ENCODE results near the gene C2.

Gene C2

DNA sequence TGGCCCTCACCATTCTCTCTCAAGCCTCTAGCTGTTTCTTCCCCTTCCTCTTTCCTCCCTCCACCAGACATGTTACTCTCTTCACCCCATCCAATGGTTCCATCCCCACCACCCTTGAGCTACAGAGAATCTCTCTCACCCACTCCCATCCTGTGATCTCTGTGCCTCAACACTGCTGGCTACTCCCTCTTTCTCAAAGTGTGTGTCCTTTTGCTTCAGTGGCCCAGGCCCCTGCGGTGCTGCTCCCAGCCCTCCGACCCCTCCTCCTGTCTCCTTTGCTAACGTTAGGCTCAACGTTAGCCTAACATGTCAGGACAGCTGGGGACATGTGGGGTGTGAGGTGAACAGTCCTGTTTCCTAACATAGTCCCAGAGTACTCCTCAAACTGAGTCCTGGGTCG lies 25.4 kb downstream of the C2 start:
- no peak for DNase-seq (ENCODE audit: low read depth in 2 of 3, low spot score in 2 of 3)

DNA sequence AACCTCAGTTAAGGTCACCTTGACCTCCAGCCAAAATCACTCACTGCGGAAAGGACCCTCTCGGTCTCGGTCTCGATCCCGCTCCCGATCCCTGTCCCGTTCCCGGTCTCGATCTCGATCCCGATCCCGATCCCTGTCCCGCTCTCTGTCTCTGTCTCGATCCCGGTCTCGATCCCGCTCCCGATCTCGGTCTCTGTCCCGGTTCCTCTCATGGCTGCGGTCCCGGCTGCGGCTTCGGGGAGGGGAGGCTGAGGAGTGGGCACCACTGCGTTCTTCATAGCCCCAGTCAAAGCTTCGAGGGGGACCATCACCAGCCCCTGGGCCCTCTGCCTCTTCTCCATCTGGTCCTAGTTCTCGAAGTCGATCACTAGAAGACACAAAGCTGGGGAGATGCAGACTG lies 27.0 kb downstream of the C2 start:
- no peak for DNase-seq (ENCODE audit: low read depth in 2 of 3, low spot score in 2 of 3)

DNA sequence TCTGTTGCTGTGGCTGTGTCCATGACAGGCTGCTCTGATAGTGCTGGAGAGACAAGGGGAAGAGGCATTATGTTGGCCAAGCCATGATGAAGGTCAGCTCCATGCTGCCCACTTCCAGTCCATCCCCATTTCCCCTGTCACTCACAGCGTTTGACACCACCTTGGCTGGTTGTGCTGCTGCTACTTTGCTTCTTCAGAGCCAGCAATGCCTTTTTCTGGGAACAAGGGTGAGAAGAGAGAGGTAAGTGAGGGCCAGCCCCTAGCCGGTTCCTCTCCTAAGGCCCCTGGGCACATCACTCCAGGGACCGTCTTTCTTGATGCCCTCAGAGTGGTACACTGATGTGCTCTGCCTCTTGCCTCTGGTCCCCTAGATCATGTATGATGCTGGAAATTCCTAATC lies 29.3 kb downstream of the C2 start:
- DNase-seq (ENCODE audit: low read depth in 2 of 3, low spot score in 2 of 3): no peak

DNA sequence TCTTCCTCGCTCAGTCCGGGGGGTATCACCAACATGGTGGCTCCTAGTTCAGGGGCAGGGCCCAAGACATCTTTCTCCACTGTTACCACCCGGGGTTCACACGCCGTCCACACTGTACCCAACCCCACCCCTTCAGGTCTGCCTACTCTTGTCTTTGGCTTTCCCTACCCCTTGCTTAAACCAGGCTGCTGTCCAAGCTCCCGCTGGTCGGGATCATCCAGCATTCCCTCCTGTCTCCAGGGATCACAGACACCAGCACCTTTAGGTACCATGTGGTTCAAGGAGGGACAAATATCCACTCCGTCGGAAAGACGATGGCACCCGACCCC lies 30.9 kb downstream of the C2 start:
- DNase-seq (ENCODE audit: low read depth in 2 of 3, low spot score in 2 of 3): no peak

DNA sequence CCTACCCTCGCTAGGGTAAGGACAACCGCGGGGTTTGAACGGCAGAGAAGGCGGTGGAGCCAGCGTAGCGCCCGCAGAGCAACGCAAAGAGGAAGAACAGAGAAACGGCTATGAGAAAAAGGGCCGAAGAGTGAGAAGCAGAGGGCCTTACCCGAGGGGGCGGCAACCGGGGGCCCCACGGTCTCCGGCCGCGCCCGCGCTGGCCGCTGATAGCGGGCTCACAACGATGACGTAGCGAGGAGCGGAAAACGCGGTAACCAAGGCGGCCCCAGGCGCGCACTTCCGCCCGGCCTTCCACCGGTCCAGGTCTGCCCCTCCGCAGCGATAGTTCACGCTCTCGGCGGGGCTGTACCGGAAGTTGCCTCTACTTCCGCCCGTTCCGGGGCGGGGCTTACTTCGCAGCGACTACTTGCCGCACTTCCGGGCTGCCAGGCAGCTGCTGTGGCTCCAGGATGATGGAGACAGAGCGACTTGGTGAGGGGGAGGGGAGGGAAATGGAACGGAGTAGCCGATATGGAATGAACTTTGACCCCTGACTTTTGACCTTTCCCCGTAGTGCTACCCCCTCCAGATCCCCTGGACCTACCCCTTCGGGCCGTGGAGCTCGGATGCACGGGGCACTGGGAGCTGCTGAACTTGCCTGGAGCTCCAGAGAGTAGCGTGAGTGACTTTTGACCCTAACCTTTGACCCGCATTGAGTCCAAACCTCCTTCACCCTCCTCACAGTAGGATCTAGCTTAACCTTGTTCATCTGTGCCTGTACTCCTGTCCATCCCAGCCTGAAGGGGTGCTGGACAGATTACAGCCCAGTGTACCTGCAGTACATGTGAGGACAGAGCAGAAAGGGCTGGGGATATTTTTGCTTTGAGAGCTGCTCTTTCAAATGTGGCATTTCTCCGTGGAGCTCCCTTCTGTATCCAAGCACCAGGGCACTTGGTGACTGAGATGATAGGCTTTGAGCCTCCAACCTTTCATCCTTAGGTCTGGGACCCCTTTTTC lies 31.5 kb downstream of the C2 start, which contains the start of the genes NELFE and SKIC2:
TSS of gene NELFE (minus strand) at position 231 of the 999 bp plus-strand sequence. CDS start 525 bp downstream, outside the sequence.
TSS of gene SKIC2 (plus strand) at position 435 of the 999 bp plus-strand sequence. CDS start at position 453, 18 bp downstream.
- DNase-seq (ENCODE audit: low read depth in 2 of 3, low spot score in 2 of 3): peak; percentile 88 to 98 (median 97)

DNA sequence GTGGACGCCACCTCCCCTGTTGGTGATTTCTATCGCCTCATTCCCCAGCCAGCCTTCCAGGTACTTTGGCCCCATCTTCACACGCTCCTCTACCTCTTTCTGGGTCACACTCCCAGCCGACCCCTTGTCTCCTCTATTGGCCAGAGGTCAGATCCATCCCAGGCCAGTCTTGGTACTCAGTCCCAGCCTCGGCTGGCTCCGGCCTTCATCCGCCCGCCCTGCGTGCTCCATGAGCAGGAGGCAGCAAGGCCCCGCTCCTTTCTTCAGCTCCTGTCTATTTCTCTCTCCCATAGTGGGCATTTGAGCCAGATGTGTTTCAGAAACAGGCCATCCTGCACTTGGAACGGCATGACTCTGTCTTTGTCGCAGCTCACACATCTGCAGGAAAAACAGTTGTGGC lies 34.1 kb downstream of the C2 start:
- DNase-seq (ENCODE audit: low read depth in 2 of 3, low spot score in 2 of 3): no peak

DNA sequence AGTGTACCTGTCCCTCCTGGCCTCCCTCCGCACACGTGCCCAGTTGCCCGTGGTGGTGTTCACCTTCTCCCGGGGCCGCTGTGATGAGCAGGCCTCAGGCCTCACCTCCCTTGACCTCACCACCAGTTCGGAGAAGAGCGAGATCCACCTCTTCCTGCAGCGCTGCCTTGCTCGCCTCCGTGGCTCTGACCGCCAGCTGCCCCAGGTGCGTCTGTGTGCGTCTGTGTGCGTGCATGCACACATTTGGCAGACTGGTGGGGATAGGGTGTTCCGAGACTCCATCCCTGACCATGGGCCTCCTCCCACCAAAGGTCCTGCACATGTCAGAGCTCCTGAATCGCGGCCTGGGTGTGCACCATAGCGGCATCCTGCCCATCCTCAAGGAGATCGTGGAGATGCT lies 36.4 kb downstream of the C2 start:
- no peak for DNase-seq (ENCODE audit: low read depth in 2 of 3, low spot score in 2 of 3)

DNA sequence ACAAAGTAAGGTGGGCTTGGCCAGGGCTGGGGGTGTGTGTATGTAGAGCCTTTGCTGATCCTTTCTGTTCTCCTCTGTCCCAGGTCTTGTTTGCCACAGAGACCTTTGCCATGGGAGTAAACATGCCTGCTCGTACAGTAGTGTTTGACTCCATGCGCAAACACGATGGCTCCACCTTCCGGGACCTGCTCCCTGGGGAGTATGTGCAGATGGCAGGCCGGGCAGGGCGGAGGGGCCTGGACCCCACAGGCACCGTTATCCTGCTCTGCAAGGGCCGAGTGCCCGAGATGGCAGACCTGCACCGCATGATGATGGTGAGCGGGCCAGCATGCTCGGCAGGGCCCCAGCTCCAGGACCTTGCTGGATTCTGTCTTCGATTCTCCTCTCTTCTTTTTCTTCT lies 38.2 kb downstream of the C2 start:
- no peak for DNase-seq (ENCODE audit: low read depth in 2 of 3, low spot score in 2 of 3)

DNA sequence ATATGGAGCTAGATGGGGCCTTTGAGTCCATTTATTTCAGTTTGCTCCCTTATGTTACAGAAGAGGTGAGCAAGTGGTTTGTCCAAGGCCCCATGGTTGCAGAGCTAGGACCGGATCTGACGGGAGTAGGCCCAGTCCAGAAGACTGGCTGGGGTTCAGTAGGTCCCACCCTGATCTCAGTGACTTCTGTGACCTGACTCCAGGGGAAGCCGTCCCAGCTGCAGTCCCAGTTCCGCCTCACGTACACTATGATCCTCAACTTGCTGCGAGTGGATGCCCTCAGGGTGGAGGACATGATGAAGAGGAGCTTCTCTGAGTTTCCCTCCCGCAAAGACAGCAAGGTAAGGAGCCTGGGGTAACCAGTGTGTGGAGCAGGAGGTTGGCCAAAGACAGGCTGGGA lies 39.0 kb downstream of the C2 start:
- no peak for DNase-seq (ENCODE audit: low read depth in 2 of 3, low spot score in 2 of 3)

DNA sequence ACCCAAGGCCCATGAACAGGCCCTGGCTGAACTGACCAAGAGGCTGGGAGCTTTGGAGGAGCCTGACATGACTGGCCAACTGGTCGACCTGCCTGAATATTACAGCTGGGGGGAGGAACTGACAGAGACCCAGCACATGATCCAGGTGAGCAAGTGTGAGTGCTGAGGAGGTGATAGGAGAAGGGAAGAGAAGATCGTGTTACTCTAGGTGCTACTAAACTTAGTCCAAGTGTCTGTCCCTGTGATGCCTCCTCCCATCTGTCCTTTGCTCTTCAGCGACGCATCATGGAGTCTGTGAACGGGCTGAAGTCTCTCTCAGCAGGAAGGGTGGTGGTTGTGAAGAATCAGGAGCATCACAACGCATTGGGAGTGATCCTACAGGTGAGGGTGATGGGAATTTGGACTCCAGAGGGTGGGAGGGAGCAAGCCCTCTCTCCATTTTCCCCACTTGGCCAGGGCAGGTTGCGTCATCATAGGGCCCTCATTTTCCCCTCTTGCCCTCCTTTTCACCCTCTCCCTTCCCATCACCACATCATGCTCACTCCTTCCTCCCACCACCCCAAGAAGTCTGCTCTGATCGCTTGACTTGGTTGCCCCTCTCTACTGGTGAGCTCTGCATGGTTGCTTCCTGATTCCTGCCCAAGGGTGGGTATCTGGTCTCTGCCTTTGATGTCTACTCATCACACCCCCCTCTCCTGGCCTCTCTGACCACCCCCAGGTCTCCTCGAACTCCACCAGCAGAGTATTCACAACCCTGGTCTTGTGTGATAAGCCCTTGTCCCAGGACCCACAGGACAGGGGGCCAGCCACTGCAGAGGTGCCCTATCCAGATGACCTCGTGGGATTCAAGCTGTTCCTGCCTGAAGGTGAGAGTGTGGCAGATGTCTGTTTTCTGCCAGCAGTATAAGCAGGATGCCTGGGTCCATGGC lies 39.7 kb downstream of the C2 start:
- DNase-seq (ENCODE audit: low read depth in 2 of 3, low spot score in 2 of 3): no peak

DNA sequence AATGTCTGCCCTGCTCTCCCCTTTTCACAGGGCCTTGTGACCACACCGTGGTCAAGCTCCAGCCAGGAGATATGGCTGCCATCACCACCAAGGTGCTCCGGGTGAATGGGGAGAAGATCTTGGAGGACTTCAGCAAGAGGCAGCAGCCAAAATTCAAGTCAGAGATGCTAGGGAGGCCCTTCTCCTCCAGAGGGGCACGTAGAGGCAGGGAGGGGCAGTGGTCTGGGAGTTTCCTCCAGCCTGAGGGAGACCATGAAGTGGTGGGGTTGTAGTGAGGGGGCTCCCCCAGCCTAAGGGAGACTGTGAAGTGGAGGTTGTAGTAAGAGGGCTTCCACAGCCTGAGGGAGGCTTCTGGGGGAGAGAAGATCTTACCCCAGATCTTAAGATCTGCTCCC lies 40.4 kb downstream of the C2 start:
- no peak for DNase-seq (ENCODE audit: low read depth in 2 of 3, low spot score in 2 of 3)

DNA sequence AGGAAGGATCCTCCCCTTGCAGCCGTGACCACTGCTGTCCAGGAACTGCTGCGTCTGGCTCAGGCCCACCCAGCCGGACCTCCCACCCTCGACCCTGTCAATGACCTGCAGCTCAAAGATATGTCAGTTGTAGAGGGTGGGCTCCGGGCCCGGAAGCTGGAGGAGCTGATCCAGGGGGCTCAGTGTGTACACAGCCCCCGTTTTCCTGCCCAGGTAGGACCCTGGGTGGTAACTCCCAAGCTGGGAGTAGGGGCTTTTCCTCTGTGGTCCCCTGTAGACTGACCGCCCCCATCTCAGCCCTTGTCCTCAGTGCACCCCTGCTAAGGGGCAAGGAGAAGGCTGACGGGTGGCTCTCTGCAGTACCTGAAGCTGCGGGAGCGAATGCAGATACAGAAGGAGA lies 40.8 kb downstream of the C2 start:
- DNase-seq (ENCODE audit: low read depth in 2 of 3, low spot score in 2 of 3): no peak

DNA sequence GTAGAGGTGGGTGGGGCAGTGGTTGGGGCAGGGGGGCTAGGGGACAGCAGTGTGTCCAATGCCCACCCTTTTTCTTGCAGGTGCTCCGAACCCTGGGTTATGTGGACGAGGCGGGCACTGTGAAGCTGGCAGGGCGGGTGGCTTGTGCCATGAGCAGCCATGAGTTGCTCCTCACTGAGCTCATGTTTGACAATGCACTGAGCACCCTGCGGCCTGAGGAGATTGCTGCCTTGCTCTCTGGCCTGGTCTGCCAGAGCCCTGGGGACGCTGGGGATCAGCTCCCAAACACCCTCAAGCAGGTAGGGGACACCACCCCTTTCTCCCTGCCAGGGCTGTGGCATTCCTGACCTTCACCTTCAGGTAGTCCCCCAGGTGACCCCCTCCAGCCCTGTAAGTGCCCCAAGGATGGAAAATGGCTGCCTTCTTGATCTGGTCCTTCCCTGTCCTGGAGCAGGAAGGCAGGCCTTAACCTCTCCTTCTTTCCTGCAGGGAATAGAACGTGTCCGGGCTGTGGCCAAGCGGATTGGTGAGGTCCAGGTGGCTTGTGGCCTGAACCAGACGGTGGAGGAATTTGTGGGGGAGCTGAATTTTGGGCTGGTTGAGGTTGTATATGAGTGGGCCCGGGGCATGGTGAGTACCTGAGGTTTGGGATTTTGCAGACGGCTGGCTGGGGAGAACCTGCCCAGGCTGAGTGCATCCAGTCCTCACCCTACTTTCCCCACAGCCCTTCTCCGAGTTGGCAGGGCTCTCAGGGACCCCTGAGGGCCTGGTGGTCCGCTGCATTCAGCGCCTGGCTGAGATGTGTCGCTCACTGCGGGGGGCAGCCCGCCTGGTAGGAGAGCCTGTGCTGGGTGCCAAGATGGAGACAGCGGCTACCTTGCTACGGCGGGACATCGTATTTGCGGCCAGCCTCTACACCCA lies 41.5 kb downstream of the C2 start:
- DNase-seq (ENCODE audit: low read depth in 2 of 3, low spot score in 2 of 3): no peak

DNA sequence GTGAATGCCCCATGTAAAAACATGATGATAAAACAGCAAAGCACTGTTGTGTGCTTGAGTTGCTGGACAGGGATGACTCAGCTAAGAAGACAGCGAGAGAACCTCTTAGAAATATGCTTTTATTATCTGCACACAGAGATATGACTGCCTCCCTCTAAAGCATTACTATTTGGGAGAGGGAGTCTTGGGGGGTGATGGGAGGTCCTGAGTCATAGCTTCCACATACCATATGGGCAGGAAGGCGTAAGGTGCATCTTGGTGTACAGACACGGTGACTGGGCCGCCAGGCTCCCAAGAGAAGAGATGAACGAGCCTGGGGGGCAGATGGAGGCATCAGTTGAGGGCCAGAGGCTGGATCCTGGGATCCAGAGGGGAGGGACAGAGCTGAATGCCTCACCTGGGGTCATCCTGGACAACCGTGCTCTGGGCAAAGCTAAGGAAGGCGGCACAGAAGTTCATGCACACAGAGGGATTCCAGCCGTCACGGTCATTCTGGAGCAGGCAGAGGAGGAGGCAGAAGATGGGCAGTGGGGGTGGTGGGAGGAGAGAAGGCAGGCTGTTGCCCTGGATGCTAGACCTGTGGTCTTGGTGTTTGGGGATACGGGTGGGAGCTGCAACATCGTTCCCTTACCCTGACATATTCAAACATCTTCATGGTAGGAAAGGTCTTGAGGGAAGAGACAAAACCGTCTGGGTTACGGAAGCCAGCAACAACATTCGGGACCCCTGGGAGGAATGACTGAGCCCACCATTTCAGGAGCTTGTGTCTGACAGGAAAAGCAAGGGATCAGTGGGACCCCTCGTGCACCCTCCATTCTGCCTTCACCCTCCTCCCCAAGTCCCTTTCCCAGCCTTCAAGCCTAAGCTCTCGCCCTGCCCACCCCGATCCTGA lies 42.4 kb downstream of the C2 start:
- no peak for DNase-seq (ENCODE audit: low read depth in 2 of 3, low spot score in 2 of 3)

DNA sequence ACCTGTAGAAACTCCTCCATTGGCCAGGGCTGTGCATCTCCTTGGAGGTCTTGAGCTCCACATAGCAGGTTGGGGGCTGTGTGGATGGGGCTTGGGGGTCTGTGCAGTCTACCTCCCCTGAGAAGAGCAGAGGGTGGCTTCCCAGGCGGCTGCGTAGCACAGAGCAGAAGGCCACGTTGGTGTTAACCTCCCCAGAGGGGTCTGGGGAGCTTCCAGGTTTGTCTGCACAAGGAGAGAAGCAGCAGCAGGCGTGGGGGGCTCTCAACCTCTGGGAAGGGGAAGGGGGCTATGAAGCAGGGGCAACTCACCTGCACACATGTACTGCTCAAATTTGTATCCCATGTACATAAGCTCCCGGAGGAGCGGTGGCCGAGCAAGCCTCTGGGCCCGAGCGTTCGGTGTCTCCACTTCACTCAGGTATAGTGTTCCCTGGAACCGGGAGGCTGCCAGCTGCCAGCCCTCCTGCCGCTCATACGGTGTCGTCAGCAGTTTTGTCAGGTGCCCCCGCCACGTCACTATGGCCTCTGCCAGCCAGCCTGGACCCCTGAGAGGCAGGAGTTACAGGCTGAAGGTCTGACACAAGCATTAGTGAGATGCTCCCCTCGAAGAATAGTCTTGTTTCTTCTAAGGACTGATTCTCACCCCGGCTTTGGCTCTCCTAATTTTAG lies 43.2 kb downstream of the C2 start:
- no peak for DNase-seq (ENCODE audit: low read depth in 2 of 3, low spot score in 2 of 3)

DNA sequence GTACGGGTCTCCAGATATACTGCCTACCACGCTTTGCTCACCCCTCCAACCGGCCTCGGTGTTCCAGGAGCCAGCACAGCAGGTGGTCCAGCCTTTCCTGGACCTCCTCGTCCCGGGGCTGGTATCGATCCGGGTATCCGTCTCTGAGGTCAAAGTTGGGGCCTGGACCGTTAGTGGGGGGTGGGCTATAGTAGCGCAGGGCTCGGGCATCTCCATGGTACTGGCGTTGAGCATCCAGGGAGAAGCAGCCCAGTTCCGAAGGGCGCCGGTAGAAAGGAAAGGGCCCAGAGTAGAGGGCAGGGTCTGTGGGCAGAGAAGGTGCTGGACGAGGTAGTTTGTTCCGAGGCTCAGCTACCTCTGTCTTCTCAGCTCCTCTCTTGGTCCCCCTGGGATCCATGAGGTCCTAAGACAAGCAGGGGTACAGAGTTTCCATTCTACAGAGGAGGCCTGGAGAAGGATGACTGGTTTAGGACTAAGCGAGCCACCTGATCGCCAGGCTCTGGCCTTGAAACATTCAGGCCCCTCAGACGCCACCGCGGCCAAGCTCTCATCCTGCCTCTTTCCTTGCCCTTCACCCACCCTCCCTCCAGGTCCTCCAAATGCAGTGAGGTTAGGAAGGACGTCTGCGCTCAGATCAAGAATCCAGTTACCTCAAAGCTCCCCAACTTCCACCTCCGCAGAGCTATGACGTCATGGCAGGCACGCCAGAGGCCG lies 43.9 kb downstream of the C2 start:
- peak in 1 of 3 experiments; percentile 33 for DNase-seq (ENCODE audit: low read depth in 2 of 3, low spot score in 2 of 3)

DNA sequence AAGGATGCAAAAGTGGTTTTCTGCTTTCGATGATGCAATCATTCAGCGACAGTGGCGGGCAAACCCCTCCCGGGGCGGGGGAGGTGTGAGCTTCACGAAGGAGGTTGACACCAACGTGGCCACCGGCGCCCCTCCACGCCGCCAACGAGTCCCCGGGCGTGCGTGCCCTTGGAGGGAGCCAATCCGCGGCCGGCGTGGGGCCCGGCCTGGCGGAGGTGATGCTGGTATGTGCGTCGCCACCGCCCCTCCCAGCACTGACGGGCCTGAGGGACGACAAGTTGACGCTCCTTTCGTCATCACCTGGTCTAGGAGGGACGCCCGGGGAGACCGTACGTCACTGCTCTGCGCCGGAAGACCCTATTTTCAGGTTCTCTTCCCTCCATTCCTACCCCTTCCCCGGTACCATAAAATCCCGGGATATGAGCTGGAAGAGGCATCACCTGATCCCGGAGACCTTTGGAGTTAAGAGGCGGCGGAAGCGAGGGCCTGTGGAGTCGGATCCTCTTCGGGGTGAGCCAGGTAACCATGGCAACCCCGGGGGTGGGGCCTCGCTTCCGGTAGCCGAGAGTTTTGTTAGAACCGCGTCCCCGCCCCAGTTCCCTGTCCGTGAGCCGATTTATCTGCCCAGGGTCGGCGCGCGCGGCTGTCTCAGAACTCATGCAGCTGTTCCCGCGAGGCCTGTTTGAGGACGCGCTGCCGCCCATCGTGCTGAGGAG lies 44.6 kb downstream of the C2 start, which contains the start of gene DXO:
TSS of gene DXO (minus strand) at position 146 of the 716 bp plus-strand sequence. CDS start 463 bp downstream, outside the sequence.
- peak; percentile 95 to 98 (median 98) for DNase-seq (ENCODE audit: low read depth in 2 of 3, low spot score in 2 of 3)
